Measurements from ENCODE around the gene COL18A1.

COL18A1 gene

DNA sequence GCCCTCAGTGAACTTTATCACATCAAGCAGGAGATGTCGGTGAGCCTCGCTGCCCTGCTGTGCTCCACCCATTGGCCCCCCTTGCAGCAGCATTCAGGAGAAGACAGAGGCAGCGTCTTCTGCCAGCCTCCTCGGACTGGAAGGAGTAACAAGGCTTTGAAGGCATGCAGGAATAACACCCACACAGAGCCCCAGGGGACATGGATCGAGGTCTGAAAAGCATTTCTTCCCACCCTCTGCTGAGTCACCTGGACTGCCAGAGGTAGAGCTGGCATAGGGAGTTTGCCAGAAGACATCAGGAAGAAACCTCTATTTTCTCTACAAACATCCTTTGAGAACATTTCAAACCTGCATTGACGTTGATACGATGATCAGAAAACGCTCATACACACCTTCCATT, 42.9 kb downstream of the COL18A1 start:
- no peak overlapping the region for H3K4me3 Mint-ChIP-seq
- no peak overlapping the region for H3K27ac Mint-ChIP-seq
- peaks cover 24 to 38% of the 10 kb centered on the region in 2 donors for H3K27me3 Mint-ChIP-seq
- H3K36me3 Mint-ChIP-seq: no peaks in the 10 kb centered on the region
- ATAC-seq (replicated peaks) (no peak), DNase-seq (no peak)
- H3K9me3 Mint-ChIP-seq: peaks cover 0 to 1% of the 10 kb centered on the region in 2 donors
- no peaks in the 10 kb centered on the region for H3K4me1 Mint-ChIP-seq

DNA sequence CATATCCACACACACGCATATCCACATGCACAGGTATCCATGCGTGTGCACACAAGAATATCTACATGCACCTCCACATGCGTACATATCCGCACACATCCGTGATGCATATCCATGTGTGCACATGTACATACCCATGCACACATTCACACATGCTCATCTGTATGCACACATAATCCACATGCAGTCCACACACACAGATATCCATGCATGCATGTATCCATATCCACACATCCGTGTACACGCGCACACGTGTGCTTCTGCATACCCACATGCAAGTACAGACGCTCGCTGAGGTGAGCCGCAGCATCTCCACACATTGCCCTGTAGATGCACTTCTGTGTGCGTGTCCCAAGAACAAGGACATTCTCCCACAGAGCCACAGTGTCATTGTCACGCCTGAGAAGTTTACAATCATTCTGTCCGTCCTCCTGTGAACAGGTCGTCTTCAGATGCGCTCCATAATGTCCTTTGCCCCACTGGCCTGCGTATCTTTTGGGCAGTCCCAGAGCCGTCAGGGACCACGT, 43.4 kb downstream of the COL18A1 start:
- ATAC-seq (replicated peaks) (no peak), DNase-seq (no peak)
- H3K4me1 Mint-ChIP-seq: no peaks in the 10 kb centered on the region
- no peaks in the 10 kb centered on the region for H3K36me3 Mint-ChIP-seq
- peaks cover 24 to 38% of the 10 kb centered on the region in 2 donors for H3K27me3 Mint-ChIP-seq
- H3K9me3 Mint-ChIP-seq: peaks cover 0 to 1% of the 10 kb centered on the region in 2 donors
- H3K4me3 Mint-ChIP-seq: no peak overlapping the region
- H3K27ac Mint-ChIP-seq: no peak overlapping the region

DNA sequence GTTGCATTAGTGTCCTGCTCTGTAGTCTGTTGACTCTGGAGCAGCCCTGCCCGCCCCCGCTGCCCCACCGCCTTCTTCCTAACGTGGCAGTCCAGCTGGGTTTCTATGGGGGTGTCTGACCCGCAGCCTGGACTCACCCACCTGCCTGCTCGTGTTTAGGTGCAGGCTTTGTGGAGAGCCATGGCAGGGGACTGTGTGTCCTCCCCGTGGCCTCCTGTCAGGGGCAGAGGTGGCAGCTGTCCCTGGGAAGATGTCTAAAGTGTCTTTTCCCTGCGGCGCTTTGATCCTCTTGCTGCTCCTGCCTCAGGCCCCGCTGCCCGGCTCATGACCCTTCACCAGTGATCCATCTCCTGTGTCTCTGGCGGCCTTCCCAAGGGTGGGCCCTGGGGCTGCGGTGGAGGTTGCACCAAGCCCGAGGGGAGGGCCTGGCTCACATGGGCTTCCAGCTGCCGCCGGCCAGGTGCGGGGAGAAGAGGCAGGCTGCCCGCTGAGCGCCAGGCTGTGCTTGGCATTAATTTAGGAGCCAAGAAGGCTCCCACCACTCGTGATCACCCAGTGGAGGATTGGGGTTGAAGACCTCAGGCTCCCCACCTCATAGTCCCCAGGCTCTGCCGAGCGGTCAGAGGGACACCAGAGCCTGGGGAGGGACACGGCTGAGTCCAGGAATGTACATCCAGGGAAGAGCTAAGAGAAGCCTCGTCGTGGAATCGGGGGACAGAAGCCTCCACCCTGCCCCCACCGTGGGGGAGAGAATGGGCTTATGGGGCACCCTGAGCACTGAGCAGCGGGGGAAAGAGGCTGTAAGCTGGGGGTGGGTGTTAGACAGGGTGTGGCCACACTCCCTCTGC, 44.1 kb downstream of the COL18A1 start:
- Mint-ChIP-seq H3K27me3 (peaks cover 24 to 38% of the 10 kb centered on the region in 2 donors), H3K4me1 (no peaks in the 10 kb centered on the region), H3K36me3 (no peaks in the 10 kb centered on the region), H3K9me3 (peaks cover 0 to 1% of the 10 kb centered on the region in 2 donors), H3K4me3 (no peak overlapping the region), H3K27ac (no peak overlapping the region)
- ATAC-seq (replicated peaks): no peak
- no peak for DNase-seq

DNA sequence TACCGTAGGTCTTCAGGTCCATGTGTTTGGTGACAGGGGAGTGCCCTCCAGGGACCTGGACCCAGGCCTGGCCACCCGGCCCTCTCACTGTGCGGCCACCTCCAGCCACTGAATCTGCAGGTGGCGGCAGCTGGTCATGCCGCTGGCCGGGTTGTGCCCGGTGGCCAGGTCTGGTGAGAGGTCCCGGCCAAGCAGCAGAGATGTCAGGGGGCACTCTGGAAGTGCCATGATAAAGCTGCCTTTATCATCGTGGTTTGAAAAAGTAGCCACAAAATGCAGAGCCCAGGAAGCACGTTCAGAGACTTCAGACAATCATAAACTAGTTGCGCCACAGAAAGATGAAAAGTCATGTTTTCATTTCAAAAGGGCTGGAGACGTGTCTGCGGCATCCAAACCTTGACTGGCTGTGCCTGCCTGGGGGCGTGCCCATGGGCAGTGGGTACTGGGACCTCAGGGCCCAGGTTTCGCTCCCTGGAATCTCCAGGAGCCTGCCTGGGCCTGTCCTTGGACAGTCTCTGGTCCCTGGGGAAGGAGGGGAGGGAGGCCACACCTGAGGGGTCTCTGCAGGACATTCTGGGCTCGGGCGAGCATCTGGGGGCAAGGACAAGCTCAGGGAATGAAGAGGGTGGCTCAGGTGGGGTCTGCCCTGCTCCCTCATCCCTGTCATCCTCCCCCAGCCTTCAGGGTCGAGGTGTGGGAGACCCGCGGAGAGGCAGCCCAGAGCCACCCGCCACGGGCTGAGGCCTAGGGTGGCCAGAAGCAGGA, 44.9 kb downstream of the COL18A1 start:
- H3K27ac Mint-ChIP-seq: no peak overlapping the region
- no peaks in the 10 kb centered on the region for H3K4me1 Mint-ChIP-seq
- H3K27me3 Mint-ChIP-seq: peaks cover 24 to 38% of the 10 kb centered on the region in 2 donors
- no peak overlapping the region for H3K4me3 Mint-ChIP-seq
- H3K36me3 Mint-ChIP-seq: no peaks in the 10 kb centered on the region
- no peak for DNase-seq
- ATAC-seq (replicated peaks): no peak
- peaks cover 0 to 1% of the 10 kb centered on the region in 2 donors for H3K9me3 Mint-ChIP-seq

DNA sequence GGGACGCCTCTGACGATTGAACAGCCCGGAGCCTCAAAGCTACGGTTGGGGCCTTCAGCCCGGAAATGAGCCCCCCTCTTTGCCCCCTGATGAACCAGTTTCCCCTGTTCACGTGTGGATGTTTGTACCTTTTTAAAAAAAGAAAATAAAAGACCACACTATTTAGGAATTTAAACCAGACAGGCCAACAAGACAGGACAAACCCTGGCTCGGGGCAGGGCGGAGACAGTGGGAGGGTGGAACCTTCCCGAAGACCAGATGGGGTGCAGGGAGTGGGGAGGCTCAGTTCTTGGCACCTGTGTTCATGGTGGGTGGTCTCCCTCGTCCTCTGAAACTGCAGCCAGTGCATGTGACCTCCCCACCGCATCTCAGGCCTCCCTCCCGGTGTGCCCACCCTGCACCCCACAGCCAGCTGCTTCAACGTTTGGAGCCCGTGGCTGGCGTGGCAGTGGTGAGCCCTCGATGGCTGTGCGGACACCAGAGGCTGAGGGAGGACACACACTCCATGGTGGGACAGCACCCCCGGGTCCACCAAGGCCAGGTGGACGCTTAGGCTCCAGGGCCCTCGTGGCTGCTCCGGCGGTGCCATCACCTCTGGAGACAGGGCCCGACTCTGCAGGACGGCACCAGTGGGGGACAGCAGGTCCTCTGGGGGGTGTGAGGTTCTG, 45.6 kb downstream of the COL18A1 start:
- no peak for ATAC-seq (replicated peaks)
- no peak overlapping the region for H3K27ac Mint-ChIP-seq
- no peak overlapping the region for H3K4me3 Mint-ChIP-seq

DNA sequence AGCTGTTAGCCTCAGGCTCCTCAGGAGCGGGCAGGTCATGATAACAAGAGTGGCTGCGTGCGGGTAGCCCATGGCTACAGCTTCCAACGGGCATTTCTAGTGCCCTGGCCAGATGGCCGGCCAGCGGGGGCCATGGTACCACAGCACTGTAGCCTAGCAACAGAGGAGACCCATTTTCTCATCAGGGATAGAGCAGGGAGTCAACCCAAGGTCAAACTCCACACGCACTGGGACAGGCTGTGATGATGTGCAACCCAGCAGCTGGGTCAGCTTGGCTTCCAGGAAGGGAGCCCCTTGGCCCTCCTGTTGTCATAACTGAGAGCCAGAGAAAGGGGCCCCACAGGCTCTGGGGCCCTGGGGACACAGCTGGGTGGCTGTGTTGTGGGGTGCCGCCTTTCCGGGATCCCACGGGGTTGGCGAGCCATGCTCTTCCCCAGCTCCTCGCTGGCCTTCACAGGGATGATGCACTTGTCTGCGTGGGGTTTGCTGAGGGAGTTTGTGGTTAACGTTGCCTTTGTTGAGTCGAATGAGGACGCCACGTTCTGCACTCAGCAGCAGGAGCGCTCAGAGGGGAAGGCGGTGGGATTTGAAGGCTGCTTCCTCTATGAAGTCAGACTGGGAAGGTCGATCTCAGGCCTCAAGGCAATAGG, 46.3 kb downstream of the COL18A1 start:
- peak overlapping the region; percentile 31 for H3K27ac Mint-ChIP-seq
- no peaks in the 10 kb centered on the region for H3K36me3 Mint-ChIP-seq
- H3K4me3 Mint-ChIP-seq: no peak overlapping the region
- DNase-seq (no peak), ATAC-seq (replicated peaks) (no peak)
- peaks cover 14 to 25% of the 10 kb centered on the region in 2 donors for H3K27me3 Mint-ChIP-seq
- peaks cover 0 to 1% of the 10 kb centered on the region in 2 donors for H3K9me3 Mint-ChIP-seq
- H3K4me1 Mint-ChIP-seq: no peaks in the 10 kb centered on the region

More for the DNA sequence above, 45.6 kb downstream of the COL18A1 start:
- Mint-ChIP-seq H3K4me1 (no peaks in the 10 kb centered on the region), H3K36me3 (no peaks in the 10 kb centered on the region), H3K9me3 (peaks cover 0 to 1% of the 10 kb centered on the region in 2 donors), H3K27me3 (peaks cover 17 to 31% of the 10 kb centered on the region in 2 donors)
- DNase-seq: no peak

DNA sequence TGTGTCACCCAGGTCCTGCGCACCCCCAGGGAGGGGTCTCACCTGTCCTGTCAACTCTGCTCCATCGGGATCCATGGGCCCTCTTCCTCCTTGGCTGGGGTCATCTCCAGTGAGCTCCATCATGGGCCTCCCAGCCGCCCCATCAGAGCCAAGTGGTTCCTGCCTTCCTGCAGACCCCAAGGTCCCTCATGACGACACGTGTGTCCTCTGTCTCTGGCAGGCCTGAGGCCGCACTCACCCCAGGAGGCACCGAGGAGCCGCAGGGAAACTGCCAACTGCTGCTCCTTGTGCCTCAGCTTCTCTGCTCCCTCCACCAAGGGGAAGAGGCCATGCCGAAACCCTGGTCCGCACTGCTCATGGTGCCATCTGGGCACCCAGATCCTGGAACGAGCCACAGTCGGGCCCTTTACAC, 46.8 kb downstream of the COL18A1 start:
- H3K4me1 Mint-ChIP-seq: no peaks in the 10 kb centered on the region
- ATAC-seq (replicated peaks): no peak
- H3K36me3 Mint-ChIP-seq: no peaks in the 10 kb centered on the region
- peaks cover 14 to 22% of the 10 kb centered on the region in 2 donors for H3K27me3 Mint-ChIP-seq
- H3K27ac Mint-ChIP-seq: no peak overlapping the region
- no peak overlapping the region for H3K4me3 Mint-ChIP-seq
- peaks cover 0 to 1% of the 10 kb centered on the region in 2 donors for H3K9me3 Mint-ChIP-seq
- no peak for DNase-seq

DNA sequence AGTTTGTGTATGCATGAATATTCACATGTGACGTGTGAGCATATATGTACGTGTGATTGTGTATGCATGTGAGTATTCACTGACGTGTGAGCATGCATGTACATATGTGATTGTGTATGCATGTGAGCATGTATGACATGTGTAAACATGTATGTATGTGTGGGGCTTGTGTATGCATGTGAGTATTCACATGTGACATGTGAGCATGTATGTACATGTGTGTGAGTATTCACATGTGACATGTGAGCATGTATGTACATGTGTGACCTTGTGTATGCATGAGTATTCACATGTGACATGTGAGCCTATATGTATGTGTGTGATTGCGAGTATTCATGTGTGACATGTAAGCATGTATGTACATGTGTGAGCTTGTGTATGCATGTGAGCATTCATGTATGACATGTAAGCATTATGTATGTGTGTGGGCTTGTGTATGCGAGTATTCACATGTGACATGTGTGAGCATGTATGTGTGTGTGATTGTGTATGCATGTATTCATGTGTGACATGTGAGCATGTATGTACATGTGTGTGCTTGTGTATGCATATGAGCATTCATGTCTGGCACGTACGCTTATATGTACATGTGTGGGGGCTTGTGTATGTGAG, 47.8 kb downstream of the COL18A1 start:
- DNase-seq (no peak), ATAC-seq (replicated peaks) (no peak)
- Mint-ChIP-seq H3K4me1 (no peaks in the 10 kb centered on the region), H3K36me3 (no peaks in the 10 kb centered on the region), H3K4me3 (no peak overlapping the region), H3K9me3 (no peaks in the 10 kb centered on the region), H3K27me3 (peaks cover 10 to 16% of the 10 kb centered on the region in 2 donors), H3K27ac (peak overlapping the region; percentile 59)

DNA sequence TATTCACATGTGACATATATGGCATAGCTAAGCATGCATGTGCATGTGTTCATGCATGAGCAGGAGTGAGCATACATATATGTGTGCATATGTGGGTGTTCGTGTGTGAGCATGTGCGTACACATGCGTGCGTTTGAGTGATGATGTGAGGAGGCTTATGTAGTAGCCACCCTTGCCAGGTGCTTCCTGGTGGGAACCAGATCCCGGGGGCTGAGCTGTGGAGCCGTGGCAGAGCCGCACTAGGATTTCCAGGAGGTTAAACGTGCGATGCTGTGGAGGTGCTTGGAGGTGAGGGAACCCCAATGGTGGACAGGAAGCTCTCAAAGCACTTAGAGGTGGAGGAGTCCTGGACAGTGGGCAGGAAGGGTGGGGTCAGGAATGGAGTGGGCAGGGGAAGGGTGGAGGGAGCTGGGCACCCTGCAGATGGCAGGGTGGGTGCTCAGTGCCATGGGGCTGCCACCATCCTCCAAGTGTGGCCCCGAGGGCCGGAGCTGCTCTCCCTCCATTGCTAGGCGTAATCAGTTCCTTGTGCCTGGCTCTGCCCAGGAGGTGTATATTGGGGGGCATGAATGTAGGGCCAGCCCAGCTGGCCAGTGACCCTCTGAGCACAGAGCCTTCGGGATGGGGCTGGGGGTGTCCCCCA, 48.5 kb downstream of the COL18A1 start:
- Mint-ChIP-seq H3K36me3 (no peaks in the 10 kb centered on the region), H3K4me1 (no peaks in the 10 kb centered on the region), H3K27me3 (peaks cover 3 to 10% of the 10 kb centered on the region in 2 donors), H3K4me3 (no peak overlapping the region), H3K9me3 (no peaks in the 10 kb centered on the region), H3K27ac (peak overlapping the region; percentile 59)
- DNase-seq: no peak
- no peak for ATAC-seq (replicated peaks)

DNA sequence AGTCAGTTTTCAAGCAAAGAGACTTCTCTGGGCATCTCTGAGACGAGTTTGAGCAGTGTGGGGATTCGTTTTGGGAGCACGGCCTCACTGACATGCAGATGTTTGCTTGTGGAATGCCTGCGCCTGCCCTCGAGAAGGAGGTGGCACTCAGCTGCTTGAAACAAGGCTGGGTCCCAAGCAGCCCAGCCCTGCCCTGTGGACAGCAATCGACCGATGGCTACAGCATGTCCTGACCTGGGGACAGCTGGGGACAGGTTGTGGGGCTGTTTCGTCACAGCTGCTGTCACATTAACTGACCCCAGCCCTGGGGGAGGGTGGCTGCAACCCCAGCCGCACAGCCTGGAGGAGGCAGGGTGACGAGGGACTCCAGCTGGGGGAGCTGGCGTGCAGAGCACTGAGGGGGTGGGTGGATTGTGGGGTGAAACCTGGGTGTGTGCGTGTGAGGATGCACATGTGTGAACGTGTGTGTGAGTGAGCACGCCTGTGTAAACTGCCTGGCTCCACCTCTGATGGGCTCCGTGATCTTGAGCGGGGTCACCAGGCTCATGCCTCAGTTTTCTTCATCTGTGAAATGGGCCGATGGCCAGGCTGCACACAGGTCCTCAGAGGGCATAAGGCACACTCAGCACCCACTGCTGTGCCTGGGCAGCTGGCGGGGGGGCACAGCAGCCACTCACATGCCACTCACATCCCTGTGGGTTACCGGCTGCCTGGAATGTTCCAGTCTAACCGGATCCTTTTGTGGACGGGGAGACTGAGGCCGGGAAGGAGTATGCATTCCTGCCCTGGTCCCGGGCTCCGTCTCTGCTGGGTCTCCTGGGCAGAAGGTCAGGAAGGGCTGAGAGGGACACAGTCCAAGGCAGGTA, 49.3 kb downstream of the COL18A1 start:
- ATAC-seq (replicated peaks) (no peak), DNase-seq (no peak)
- no peaks in the 10 kb centered on the region for H3K4me1 Mint-ChIP-seq
- H3K27me3 Mint-ChIP-seq: peaks cover 0 to 3% of the 10 kb centered on the region in 2 donors
- no peaks in the 10 kb centered on the region for H3K9me3 Mint-ChIP-seq
- H3K4me3 Mint-ChIP-seq: no peak overlapping the region
- H3K36me3 Mint-ChIP-seq: no peaks in the 10 kb centered on the region
- no peak overlapping the region for H3K27ac Mint-ChIP-seq

DNA sequence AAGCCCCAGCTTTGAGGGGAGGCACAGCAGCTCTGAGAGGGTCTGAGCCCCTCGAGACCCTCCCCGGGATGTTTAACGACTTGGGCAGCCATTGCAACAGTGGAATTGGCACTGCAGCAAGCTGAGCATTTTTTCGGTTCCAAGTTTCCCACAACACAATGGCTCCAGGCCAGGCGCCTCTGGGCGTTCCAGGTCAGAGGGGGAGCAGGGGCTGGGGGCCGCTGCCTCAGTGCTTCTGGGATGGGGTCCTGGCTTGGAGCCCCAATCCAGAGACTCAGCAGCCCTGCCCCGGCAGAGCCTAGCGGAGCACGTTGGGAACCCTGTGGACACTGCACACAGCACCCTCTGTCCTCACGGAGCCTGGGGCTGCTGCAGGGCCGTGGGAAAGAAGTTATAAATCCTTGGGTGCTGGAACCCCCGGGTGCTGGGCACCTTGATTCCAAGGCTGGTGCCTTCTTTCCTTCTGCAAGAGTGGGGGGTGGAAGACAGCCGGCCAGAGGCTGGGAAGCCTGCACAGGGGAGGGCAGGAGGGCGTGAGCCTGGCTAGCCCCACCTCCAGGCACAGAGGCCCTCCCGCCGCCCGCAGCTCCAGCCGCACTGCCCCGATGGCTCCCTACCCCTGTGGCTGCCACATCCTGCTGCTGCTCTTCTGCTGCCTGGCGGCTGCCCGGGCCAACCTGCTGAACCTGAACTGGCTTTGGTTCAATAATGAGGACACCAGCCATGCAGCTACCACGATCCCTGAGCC, 50.1 kb downstream of the COL18A1 start:
- Mint-ChIP-seq H3K36me3 (no peaks in the 10 kb centered on the region), H3K27ac (no peak overlapping the region), H3K4me3 (no peak overlapping the region), H3K27me3 (peaks cover 0 to 3% of the 10 kb centered on the region in 2 donors), H3K4me1 (no peaks in the 10 kb centered on the region), H3K9me3 (no peaks in the 10 kb centered on the region)
- no peak for DNase-seq
- no peak for ATAC-seq (replicated peaks)

Measured in stimulated activated naive B cell treated with anti-CD40 and anti-IgM and Interleukin-4, amounts not matched to agents 10 μg/mL and 1 μg/mL and 100 μg/mL, for 72 hours (primary cell).